HFF-Myc (cell line): ENCODE results near the gene NHEJ1.

Experiments used
- DNase-seq: peaks from one replicate; pipeline ENCODE4 v3.0.0-alpha.2; 2011; ENCODE audit warnings: low read depth; ENCODE audit errors: extremely low read depth
- H3K4me3 ChIP-seq: replicated peaks from 2 replicates; pipeline ENCODE4 v1.5.1; 2011; ENCODE audit warnings: low read depth, mild to moderate bottlenecking, control low read depth, low read length
- TF ChIP-seq, protein P1 (sequence below): IDR thresholded peaks from 2 replicates; pipeline ENCODE4 v1.5.1; 2012; ENCODE audit warnings: mild to moderate bottlenecking, low read depth, low read length, control low read depth; ENCODE audit errors: missing control alignments

NHEJ1 gene

DNA sequence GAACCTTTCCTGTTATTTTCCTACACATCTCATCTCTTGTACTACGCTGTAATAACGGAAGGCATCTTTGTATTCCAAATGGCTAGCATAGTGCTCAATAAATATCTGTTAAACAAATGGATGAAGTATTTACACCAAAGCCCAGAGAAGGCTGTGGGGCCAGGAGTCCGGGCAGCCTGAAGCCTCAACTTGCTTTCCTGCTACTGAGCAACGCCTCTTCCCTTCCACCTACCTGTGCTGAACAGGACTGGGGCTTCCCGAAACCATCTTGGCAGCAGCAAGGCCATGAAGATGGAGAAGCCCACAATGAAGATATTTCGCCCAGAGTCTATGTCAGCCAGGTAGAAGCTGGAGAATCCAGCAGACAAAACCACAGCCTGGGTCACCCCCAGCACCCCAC, 2.5 kb upstream of the NHEJ1 start:
- TF ChIP-seq, protein P1, sequence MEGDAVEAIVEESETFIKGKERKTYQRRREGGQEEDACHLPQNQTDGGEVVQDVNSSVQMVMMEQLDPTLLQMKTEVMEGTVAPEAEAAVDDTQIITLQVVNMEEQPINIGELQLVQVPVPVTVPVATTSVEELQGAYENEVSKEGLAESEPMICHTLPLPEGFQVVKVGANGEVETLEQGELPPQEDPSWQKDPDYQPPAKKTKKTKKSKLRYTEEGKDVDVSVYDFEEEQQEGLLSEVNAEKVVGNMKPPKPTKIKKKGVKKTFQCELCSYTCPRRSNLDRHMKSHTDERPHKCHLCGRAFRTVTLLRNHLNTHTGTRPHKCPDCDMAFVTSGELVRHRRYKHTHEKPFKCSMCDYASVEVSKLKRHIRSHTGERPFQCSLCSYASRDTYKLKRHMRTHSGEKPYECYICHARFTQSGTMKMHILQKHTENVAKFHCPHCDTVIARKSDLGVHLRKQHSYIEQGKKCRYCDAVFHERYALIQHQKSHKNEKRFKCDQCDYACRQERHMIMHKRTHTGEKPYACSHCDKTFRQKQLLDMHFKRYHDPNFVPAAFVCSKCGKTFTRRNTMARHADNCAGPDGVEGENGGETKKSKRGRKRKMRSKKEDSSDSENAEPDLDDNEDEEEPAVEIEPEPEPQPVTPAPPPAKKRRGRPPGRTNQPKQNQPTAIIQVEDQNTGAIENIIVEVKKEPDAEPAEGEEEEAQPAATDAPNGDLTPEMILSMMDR: no peak
- no peak overlapping the region for H3K4me3 ChIP-seq
- DNase-seq: no peak

- DNase-seq: no peak
- H3K4me3 ChIP-seq: peak overlapping the region; percentile 57
- TF ChIP-seq, protein P1: no peak
Measured at GRCh38 chr2:219161097-219161496, 482 bp upstream of the NHEJ1 start.

GRCh38 chr2:219159771-219160185, 837 bp downstream of the NHEJ1 start:
- TF ChIP-seq, protein P1: no peak
- H3K4me3 ChIP-seq: peak overlapping the region; percentile 57
- no peak for DNase-seq

DNA sequence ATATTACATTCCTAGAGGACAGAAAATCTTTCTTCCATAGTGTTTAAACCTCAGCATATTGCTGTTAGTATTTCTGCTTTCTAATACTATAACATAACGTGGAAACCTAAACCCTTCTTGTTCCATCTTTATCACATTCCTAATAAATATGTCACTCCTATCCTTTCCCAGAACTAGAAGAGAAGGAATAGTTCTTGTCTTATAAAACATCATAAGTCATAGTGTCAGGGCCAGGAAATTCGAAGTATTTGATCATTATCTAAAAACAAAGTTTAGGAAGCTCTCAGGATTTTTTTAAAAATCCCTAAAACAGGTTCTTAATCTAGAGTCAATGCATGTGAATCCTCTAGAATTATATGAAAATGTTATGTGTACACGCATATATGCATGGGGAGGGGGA, 2.0 kb downstream of the NHEJ1 start:
- TF ChIP-seq, protein P1: no peak
- no peak for DNase-seq
- H3K4me3 ChIP-seq: no peak overlapping the region

DNA sequence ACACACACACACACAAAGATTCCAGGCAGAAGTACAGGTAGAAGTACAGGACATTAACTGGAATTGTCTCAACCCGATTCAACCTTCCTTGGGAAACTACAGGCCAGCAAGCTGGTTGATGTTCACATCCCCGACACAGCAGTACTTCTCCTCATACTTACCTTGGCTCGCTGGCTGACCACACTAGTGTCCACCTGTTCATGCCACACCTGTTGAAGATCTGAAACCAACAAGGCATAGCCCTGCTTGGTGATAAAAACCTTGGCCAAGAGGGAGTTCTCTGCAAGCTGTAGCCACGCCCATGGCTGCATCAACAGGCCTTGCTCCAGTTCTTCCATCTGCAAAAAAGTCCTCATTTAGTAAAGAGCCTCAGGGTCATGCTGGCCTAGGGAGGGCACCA, 2.6 kb downstream of the NHEJ1 start:
- TF ChIP-seq, protein P1: no peak
- H3K4me3 ChIP-seq: no peak overlapping the region
- DNase-seq: no peak

- DNase-seq: no peak
- H3K4me3 ChIP-seq: no peak overlapping the region
- TF ChIP-seq, protein P1: no peak
Measured at GRCh38 chr2:219157396-219157795, 3.2 kb downstream of the NHEJ1 start.

- TF ChIP-seq, protein P1: peak; percentile 26
- H3K4me3 ChIP-seq: no peak overlapping the region
- peak; percentile 63 for DNase-seq
Measured at GRCh38 chr2:219155054-219155644, 5.5 kb downstream of the NHEJ1 start.
